Stimulated activated CD4-positive, alpha-beta T cell treated with anti-CD3 and anti-CD28 coated beads, TNF-alpha, amount 100 ng/mL, for 48 hours (primary cell): ENCODE results near the gene GBP3.
"Not testable (repeated sequence)": the region's sequence is repeated elsewhere in the genome, so short reads cannot be mapped to it uniquely, and the experiment has no call there.

Experiments
- DNase-seq, 3 donors: peaks; one replicate each; pipeline ENCODE4 v3.0.0-alpha.2; 2020; ENCODE audit warnings: low read depth in 3 of 3

The GBP3 gene

GRCh38 chr1:89041119-89041641 is 18.5 kb upstream of the GBP3 start:
- DNase-seq = no peak

- no peak for DNase-seq
Observed at GRCh38 chr1:89040315-89040626, 17.6 kb upstream of the GBP3 start.

GRCh38 chr1:89037186-89037585 is 14.5 kb upstream of the GBP3 start:
- DNase-seq = no peak

- no peak for DNase-seq
Observed at GRCh38 chr1:89035080-89035479, 12.4 kb upstream of the GBP3 start.

- not testable (repeated sequence) for DNase-seq
Observed at GRCh38 chr1:89034004-89034403, 11.3 kb upstream of the GBP3 start.

GRCh38 chr1:89029051-89029450 is 6.4 kb upstream of the GBP3 start:
- not testable (repeated sequence) for DNase-seq

GRCh38 chr1:89025928-89026327 is 3.3 kb upstream of the GBP3 start:
- DNase-seq = no peak

- DNase-seq = no peak
Observed at GRCh38 chr1:89023026-89023425, 360 bp upstream of the GBP3 start.

- DNase-seq = not testable (repeated sequence)
Observed at GRCh38 chr1:89018318-89018717, 4.3 kb downstream of the GBP3 start.

- no peak for DNase-seq
Observed at GRCh38 chr1:89008511-89008910, 14.2 kb downstream of the GBP3 start.

GRCh38 chr1:89005286-89006151 is 17.1 kb downstream of the GBP3 start:
- DNase-seq = no peak

- not testable (repeated sequence) for DNase-seq
Observed at GRCh38 chr1:89002176-89002575, 20.5 kb downstream of the GBP3 start.

GRCh38 chr1:89001510-89001909 is 21.2 kb downstream of the GBP3 start:
- no peak for DNase-seq

- DNase-seq = no peak
Observed at GRCh38 chr1:88998716-88999115, 23.9 kb downstream of the GBP3 start.

GRCh38 chr1:88990426-88990825 is 32.2 kb downstream of the GBP3 start:
- DNase-seq = no peak

- DNase-seq = no peak
Observed at GRCh38 chr1:88985692-88986091, 37.0 kb downstream of the GBP3 start.

GRCh38 chr1:88985032-88985431 is 37.6 kb downstream of the GBP3 start:
- DNase-seq = no peak

- no peak for DNase-seq
Observed at GRCh38 chr1:88984569-88984968, 38.1 kb downstream of the GBP3 start.

GRCh38 chr1:88983791-88984559 is 38.7 kb downstream of the GBP3 start:
- no peak for DNase-seq

- DNase-seq = no peak
Observed at GRCh38 chr1:88982055-88982454, 40.6 kb downstream of the GBP3 start.

- not testable (repeated sequence) for DNase-seq
Observed at GRCh38 chr1:88981506-88981905, 41.2 kb downstream of the GBP3 start.

- no peak for DNase-seq
Observed at GRCh38 chr1:88980870-88981269, 41.8 kb downstream of the GBP3 start.

GRCh38 chr1:88979749-88980116 is 42.9 kb downstream of the GBP3 start:
- no peak for DNase-seq
